ENCODE measurements around the gene CELA3B.
"Not testable (repeated sequence)": the region's sequence is repeated elsewhere in the genome, so short reads cannot be mapped to it uniquely, and the experiment has no call there.

The CELA3B gene

GRCh38 chr1:21976703-21977239, at the start of gene CELA3B:
TSS of gene CELA3B (plus strand) at chr1:21977022. CDS start at chr1:21977040, 18 bp downstream.
- not testable (repeated sequence) for DNase-seq

GRCh38 chr1:21927533-21928237, 49.1 kb upstream of the CELA3B start:
- DNase-seq = no peak

GRCh38 chr1:21930080-21930571, 46.7 kb upstream of the CELA3B start:
- no peak for DNase-seq

- no peak for DNase-seq
These were observed 46.1 kb upstream of the CELA3B start for GRCh38 chr1:21930629-21931170.

- DNase-seq = peak; percentile 53
These were observed 45.4 kb upstream of the CELA3B start for GRCh38 chr1:21931171-21932093.

- DNase-seq = peak; percentile 82
These were observed 44.7 kb upstream of the CELA3B start for GRCh38 chr1:21932127-21932526.

GRCh38 chr1:21933397-21934248, 43.2 kb upstream of the CELA3B start:
- DNase-seq = no peak

GRCh38 chr1:21935393-21935804, 41.4 kb upstream of the CELA3B start:
- no peak for DNase-seq

GRCh38 chr1:21935891-21936365, 40.9 kb upstream of the CELA3B start:
- DNase-seq = no peak

- DNase-seq = no peak
These were observed 40.3 kb upstream of the CELA3B start for GRCh38 chr1:21936366-21937031.

GRCh38 chr1:21937034-21937371, 39.8 kb upstream of the CELA3B start, which contains the start of gene HSPG2:
TSS of gene HSPG2 (minus strand) at chr1:21937310. CDS start at chr1:21937217, 93 bp downstream.
- no peak for DNase-seq

- DNase-seq = peak; percentile 51
These were observed 39.3 kb upstream of the CELA3B start for GRCh38 chr1:21937372-21938121.

- DNase-seq = no peak
These were observed 37.9 kb upstream of the CELA3B start for GRCh38 chr1:21938732-21939538.

- DNase-seq = peak; percentile 91
These were observed 37.0 kb upstream of the CELA3B start for GRCh38 chr1:21939650-21940374.

GRCh38 chr1:21940492-21940891, 36.3 kb upstream of the CELA3B start:
- DNase-seq = no peak

- no peak for DNase-seq
These were observed 35.5 kb upstream of the CELA3B start for GRCh38 chr1:21941370-21941769.

GRCh38 chr1:21942464-21942863, 34.4 kb upstream of the CELA3B start:
- no peak for DNase-seq

GRCh38 chr1:21942959-21943640, 33.7 kb upstream of the CELA3B start:
- not testable (repeated sequence) for DNase-seq

- DNase-seq = no peak
These were observed 32.1 kb upstream of the CELA3B start for GRCh38 chr1:21944733-21945073.
